ENCODE results near the gene HSF4. TPM values are rescaled to one million over a fixed set of nuclear protein-coding genes. Genes with fewer than 3 reads are reported as not detected.
A peak's percentile ranks its signal among the peaks of the same experiment; 100 is the strongest.

Gene HSF4
- total RNA-seq, 1 donor from 2014 or later, result 5.5 TPM

DNA sequence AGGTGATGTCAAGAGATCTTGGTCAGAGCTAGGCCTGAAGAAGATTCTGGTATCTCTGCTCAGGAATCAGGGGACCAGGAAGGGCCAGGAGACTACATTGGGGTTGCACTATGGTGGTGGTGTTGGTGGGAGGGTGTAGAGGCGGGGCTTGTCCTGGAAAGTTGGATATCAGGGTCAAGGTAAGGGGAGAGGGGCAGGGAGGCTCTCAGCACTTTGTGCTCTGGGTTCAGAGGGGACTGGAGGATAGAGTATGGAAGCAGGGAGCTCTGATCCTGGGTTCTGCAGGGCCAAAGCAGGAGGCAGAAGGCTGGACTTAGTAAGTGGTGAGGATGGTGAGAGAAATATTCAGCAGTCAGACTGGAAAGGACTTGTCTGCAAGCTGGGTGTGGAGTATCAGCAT, 8.8 kb downstream of the HSF4 start:
- Histone ChIP-seq H3K4me3 (ENCODE audit: low read depth, low read length) (peak overlapping the region; percentile 31), H3K27me3 (ENCODE audit: control insufficient read depth, insufficient read depth, low read length) (no peaks in the 10 kb centered on the region), H3K36me3 (ENCODE audit: control insufficient read depth, insufficient read depth, low read length) (no peaks in the 10 kb centered on the region)
- TF ChIP-seq CTCF (IDR thresholded peaks at IDR 0.05; ENCODE audit: insufficient read depth, low read length, poor library complexity, severe bottlenecking), result no peak
- DNase-seq (ENCODE audit: low read depth), result no peak

DNA sequence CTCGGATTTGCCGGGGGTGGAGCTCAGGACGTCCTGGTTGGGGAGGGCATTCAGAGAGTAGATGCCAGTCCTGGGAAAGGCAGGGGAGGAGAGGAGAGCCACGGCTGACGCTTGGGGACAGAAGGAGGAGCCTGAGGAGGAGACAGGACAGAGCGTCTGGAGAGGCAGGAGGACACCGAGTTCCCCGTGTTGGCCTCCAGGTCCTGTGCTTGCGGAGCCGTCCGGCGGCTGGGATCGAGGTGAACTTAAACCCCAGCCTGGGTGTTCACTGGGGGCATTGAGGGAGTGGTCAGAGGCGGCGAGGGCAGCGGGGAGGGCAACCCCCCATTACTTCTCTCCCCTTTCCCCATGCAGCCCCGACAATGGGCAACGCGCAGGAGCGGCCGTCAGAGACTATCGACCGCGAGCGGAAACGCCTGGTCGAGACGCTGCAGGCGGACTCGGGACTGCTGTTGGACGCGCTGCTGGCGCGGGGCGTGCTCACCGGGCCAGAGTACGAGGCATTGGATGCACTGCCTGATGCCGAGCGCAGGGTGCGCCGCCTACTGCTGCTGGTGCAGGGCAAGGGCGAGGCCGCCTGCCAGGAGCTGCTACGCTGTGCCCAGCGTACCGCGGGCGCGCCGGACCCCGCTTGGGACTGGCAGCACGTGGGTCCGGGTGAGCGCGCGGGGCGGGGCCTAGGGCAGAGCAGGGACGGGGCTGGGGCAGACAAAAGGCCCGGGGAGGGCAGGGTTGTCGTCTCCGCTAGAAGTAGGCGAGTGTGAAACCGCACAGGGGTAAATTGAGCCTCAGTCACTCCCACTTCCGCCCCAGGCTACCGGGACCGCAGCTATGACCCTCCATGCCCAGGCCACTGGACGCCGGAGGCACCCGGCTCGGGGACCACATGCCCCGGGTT, 9.5 kb downstream of the HSF4 start:
- Histone ChIP-seq H3K4me3 (ENCODE audit: low read depth, low read length) (peak overlapping the region; percentile 31), H3K36me3 (ENCODE audit: control insufficient read depth, insufficient read depth, low read length) (no peaks in the 10 kb centered on the region), H3K27me3 (ENCODE audit: control insufficient read depth, insufficient read depth, low read length) (no peaks in the 10 kb centered on the region)
- peak; percentile 41 for TF ChIP-seq CTCF (IDR thresholded peaks at IDR 0.05; ENCODE audit: insufficient read depth, low read length, poor library complexity, severe bottlenecking)
- DNase-seq (ENCODE audit: low read depth), result no peak

- H3K36me3 ChIP-seq (ENCODE audit: control insufficient read depth, insufficient read depth, low read length), result no peaks in the 10 kb centered on the region
- peak overlapping the region; percentile 8 for H3K4me3 ChIP-seq (ENCODE audit: low read depth, low read length)
- no peaks in the 10 kb centered on the region for H3K27me3 ChIP-seq (ENCODE audit: control insufficient read depth, insufficient read depth, low read length)
- TF ChIP-seq CTCF (IDR thresholded peaks at IDR 0.05; ENCODE audit: insufficient read depth, low read length, poor library complexity, severe bottlenecking), result no peak
- DNase-seq (ENCODE audit: low read depth), result no peak
Observed at GRCh38 chr16:67174706-67175231, 10.2 kb downstream of the HSF4 start.

DNA sequence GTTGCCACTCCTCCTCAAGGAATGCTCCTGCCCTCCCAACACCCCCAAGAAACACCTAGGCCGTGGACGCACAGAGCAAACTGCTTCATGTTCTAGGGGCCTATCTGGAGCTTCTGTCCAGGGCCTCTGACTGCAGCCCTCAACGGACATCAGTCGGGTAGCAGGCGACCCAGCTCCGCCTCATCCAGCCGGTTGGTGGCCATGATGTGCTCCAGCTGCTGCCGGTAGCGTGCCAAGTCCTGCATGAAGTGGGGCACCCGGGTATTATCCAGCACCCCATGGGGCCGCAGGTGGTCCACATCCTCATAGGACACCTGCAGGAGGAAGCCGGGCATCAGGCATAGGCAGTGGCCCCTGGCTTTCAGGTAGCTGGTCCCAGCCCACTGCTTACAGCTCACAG, 12.1 kb downstream of the HSF4 start:
- Histone ChIP-seq H3K4me3 (ENCODE audit: low read depth, low read length) (no peak overlapping the region), H3K36me3 (ENCODE audit: control insufficient read depth, insufficient read depth, low read length) (no peaks in the 10 kb centered on the region), H3K27me3 (ENCODE audit: control insufficient read depth, insufficient read depth, low read length) (no peaks in the 10 kb centered on the region)
- TF ChIP-seq CTCF (IDR thresholded peaks at IDR 0.05; ENCODE audit: insufficient read depth, low read length, poor library complexity, severe bottlenecking), result no peak
- DNase-seq (ENCODE audit: low read depth), result no peak

DNA sequence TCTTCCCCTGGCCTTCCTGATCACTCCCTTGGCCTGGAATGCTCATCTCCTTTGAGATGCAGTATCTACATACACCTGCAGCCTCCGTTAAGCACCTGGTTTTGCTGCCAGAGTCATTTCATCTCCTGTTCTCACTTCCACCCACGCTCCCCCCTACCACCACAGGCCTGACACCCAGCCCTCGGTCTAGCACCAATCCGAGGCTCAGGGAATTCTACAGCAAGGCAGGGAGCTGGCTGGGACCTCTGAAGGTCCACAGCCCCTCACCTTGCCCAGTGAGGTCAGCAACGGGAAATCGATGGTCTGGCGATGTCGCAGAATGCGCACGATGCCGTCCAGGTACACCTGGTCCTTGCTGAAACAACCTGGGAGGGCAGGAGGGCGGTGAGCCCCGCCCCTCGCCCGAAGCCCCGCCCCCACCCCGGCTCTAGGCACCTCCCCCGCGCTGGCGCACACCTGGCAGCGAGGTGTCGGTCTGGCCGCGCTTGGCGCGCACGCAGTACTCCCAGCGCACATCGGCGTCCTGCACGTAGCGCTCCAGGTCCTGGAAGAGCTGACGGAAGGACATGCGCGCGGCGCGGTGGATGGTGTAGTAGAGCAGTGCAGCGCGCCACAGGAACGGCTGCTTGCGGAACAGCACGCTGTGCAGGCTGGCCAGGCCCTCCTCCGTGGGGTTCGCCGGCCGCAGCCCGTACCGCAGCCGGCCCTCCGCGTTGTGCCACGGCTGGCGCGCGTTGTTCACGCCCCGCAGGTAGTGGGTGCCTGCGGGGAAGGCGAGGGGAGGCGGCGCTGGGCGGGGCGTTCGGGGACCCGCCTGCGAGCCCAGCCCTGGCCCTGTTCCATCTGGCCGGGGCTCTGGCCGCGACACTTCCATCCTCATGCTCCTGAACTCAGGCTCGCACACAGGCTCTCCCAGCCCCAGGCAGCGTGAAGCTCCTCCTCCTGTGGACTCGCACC, 13.5 kb downstream of the HSF4 start:
- Histone ChIP-seq H3K27me3 (ENCODE audit: control insufficient read depth, insufficient read depth, low read length) (no peaks in the 10 kb centered on the region), H3K4me3 (ENCODE audit: low read depth, low read length) (peak overlapping the region; percentile 24), H3K36me3 (ENCODE audit: control insufficient read depth, insufficient read depth, low read length) (no peaks in the 10 kb centered on the region)
- TF ChIP-seq CTCF (IDR thresholded peaks at IDR 0.05; ENCODE audit: insufficient read depth, low read length, poor library complexity, severe bottlenecking), result no peak
- no peak for DNase-seq (ENCODE audit: low read depth)
